Ureter (tissue), 1 donor: ENCODE results near the gene C12orf50. TPM values are rescaled to one million over a fixed set of nuclear protein-coding genes. Genes with fewer than 3 reads are reported as not detected.
"Not testable (repeated sequence)": the region's sequence is repeated elsewhere in the genome, so short reads cannot be mapped to it uniquely, and the experiment has no call there.

Source experiments
- DNase-seq: peaks from one replicate; pipeline ENCODE4 v3.0.0-alpha.2; 2020; ENCODE audit warnings: low spot score
- total RNA-seq: library from RNA; stranded (reverse); gene quantifications from one replicate; pipeline ENCODE4 v1.2.4, GENCODE V29; 2023
- donor health status: DM: yes; HTN: yes; CAD: no.

C12orf50 gene
- total RNA-seq, 1 donor from 2014 or later: 0.10 TPM

DNA sequence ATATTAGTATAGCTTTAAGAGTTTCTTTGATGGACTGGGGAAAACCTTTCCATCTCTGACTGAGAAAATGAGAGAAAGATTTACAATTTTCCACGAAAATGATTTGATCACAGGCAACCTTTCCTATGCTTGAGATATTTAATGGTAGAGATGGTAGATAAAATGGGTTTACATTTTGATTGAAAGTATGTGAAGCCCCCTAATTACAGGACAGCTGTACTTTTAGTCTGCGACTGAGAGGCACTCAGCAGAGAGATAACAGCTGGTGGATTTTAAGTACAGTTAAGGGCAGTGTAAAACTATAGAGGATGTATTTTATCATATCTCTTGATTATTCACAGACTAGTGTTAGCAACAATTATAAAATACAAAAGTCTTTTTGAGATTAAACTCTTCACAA, 40.7 kb downstream of the C12orf50 start:
- DNase-seq: no peak

DNA sequence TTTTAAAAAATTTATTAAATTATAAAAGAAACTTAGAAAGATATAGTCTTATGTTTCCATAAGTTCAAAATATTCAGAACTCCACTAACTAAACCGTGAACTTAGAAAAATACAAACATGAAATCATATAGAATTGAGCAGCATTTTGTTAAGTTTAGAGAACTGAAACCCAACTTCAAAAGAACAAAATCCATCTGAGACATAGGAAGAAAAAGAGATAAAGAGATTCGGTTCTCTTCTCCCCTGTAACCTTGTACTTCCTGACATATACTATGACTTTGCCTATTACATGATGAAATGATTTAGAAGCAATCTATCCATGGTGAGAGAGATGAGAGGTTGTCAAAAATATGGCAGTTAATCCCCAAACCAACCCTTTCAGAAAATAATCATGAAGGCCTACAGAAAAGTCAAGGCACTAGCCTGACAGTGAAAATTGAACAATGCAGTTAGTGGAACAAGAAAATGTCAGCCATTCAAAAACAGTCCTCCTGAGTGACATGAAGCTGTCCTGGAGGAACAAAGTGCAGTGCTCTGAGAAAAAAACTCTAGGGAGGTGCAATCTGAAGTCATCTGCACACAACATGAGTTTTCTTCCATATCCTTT, 44.0 kb downstream of the C12orf50 start:
- no peak for DNase-seq

DNA sequence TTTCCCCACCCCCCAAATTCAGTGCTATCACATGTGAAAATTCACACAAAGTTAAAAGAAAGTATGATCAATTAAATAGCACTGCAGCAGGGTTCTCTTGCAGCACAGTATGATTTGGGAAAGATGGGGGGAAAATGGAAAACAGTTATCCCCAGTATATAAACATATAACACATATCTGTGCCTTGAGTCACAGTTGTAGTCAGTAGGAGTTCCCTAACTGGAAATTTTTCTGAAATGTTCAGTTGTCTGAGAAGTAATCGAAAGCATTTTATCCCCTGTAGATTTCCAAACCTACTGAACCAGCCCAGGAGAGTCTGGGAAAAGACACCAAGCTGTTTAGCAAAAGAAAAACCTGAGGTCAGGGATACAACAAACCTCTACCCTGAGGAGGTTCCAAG, 47.0 kb downstream of the C12orf50 start:
- no peak for DNase-seq

DNA sequence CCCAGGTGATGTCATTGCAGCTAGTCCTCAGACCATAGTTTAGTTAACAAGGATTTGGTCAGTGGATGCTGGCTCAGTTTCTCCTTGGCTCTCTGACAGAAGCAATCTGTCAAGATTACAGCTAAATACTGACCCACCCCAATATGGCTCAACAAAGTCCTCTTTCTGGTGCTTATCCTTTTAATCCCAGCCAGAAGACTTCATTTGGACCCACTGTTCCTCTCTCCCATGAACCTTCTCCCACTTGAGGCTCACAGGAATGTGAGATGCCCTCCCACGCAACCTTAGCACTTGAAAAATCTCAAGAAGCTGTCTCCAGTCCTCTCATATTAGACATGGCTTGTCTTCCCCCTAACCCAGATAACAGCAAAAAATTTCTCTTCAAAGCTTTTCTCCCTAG, 47.7 kb downstream of the C12orf50 start:
- no peak for DNase-seq

DNA sequence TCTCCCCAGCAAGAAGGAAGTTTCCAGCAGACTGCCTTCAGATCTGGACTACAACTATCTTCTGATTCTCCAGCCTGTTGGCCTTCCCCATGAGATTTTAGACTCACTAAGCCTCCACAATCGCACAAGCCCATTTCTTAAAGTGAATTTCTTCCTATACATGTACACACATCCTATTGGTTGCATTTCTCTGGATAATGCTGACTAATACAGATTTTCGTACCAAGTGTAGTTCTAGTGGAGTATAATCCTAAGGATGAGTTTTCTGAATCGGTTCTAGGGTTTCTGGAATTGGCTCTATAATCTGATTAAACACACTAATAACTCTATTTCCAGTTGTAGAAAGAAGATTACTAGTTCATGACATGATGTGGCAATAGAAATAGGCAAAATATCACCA, 53.3 kb downstream of the C12orf50 start:
- no peak for DNase-seq

DNA sequence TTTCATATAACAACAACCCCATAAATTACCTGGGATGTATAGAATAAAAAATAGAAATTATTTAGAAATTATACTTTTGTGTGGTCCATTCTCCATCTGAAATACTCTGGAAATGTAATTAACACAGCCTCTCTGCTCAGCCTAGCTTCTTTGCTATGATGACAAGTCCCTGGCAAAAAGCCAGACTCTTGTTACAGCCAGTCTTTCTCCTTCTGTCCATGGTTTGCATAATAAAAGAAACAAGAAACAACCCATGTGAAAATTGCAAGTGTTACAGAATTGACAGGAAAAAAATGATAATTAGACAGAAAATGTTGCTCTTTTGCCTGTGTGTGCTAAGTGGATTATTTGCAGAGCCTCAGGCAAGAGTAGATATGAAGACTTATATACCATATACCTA, 61.3 kb downstream of the C12orf50 start:
- no peak for DNase-seq

DNA sequence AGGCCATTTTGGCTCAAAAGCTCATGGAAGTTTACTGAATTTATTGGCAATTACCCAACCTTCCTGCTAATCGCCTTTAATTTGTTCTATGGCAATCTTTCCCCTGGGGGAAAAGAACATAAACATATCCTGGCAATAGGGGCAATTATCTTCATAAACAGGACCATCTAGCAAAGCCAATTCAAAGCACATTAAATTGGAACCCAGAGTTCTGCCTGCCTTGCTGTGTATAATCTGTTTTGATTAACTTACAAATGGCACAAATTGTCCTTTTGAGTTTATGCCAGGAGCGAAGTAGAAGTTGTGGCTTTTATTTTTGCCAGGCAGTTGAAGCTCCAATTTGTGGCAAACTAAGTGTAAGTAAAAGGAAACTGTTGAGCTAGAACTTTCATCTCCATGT, 68.6 kb downstream of the C12orf50 start:
- DNase-seq: no peak

DNA sequence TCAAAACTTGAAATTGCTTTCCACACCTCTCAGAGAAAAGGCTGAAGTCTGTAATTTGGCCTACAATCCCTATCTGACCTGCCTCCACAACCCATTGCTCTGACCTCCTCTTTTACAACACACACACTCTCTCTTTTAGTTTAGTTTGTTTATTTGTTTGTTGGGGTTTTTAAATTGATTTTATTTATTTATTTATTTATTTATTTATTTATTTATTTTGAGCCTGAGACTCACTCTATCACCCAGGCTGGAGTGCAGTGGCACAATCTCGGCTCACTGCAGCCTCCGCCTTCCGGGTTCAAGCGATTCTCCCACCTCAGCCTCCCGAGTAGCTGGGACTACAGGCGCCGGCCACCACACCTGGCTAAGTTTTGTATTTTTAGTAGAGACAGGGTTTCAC, 75.2 kb downstream of the C12orf50 start:
- DNase-seq: not testable (repeated sequence)

DNA sequence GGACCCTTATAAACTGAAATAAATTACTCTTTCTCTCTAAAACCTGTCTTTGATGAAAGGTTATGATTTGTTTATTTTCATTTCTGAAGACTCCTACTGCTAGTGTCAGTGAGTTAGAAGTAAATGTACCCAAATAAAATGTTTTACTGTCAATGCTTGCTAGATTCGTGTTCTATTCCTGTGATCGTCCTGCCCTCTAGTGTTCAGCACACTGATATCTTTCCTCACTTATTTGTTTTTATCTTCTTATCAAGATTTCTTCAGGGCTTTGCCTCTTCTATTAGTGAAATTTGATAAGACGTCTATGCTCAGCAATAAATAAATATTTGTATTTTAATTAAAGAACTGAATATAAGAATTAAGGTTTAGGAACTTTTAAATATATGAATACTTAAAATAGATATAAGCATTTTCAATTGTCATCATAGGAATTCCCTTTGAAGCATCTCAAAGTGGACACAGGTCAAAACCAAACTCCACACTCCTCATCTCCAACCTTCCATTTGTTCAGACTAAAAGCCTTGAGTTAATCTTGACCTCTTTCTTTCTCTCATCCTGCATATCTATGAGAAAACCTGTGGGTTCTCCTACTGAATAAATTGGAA, 75.8 kb downstream of the C12orf50 start:
- no peak for DNase-seq

DNA sequence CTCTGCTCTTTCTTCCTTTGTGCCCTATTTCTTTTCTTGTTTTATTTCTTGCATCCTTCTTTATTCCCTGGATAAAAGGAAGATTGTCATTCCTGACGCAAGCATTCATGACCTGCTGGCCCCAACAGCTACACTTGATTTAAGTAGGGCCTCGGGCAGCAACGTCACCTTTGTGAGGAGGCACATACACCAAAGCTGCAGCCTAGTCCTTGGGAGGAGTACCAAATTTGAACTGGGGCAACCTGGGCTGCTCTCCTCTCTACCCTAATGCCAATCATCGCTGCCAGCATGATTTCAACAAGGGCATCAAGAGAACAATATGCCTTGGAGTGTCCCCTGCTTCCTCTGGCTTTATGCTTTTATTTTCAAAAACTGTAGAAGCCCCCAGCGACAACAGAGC, 76.4 kb downstream of the C12orf50 start:
- DNase-seq: no peak

DNA sequence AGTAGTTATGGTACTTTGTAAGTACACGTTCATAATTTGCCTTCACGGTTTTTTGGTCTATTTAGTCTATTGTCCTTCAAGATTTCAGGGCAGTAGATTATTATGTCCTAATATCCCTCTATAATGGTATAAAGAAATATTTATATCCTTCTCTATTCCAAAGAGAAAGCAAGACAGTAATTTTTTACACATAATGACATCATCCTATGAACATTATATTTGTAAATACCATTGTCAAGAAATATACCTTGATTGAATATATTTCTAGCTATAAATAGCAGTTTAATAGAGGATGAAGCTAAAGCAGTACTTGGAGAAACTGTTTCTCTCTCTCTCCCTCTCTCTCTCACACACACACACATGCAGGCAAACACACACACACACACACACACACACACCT, 77.0 kb downstream of the C12orf50 start:
- DNase-seq: no peak

DNA sequence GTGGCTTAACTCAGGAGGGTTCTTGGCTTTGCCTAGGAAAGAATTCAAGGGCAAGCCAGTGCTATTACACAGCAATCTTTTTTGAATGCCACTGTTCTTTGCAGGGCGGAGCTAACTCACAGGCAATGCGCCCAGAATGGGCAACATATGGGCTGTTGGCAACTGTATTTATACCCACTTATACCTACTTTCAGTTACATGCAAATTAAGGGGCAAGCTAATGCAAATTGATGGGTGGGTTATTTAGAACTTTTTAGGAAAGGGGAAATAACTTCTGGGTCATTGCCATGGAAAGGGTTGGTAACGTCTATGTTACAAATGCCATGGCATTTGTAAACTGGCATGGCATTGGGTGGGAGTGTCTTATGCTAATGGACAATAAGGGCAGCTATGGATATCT, 85.4 kb downstream of the C12orf50 start:
- DNase-seq: no peak

DNA sequence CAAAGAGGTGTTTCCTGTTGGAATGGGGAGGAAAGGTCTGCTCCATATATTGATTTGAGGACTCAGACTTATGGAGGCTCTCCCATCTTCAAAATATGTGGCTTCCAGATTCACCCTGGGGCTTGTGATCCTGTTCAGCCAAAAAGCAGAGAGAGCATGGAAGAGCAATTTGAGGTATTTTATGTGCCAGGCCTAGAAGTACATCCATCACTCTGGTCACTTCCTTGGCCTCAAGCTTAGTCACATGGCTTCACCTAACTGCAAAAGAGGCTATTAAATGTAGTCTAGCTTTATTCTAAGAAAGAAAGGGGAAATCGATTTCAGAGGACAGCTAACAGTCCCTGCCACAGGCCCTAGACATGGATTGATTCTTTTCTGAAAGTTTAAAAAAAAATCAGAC, 86.2 kb downstream of the C12orf50 start:
- no peak for DNase-seq

DNA sequence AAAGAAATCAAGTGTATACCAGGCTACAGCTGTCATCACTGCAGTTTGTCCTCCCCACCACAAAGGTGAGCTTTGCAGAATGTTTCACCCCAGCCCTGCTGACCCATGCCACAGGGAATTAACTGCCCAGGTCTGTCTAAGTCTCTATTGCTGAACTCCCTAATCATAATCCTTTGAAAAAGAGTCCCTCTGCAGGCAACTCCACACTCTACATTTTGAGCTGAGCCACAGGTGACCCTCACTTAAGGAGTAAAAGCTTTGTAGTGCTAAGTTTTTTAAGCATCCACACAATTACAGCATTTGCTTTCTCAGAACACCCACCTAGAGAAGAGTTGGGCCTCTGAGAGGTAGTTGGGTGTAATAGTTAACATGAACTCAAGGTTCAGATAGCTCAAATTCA, 90.0 kb downstream of the C12orf50 start:
- no peak for DNase-seq

DNA sequence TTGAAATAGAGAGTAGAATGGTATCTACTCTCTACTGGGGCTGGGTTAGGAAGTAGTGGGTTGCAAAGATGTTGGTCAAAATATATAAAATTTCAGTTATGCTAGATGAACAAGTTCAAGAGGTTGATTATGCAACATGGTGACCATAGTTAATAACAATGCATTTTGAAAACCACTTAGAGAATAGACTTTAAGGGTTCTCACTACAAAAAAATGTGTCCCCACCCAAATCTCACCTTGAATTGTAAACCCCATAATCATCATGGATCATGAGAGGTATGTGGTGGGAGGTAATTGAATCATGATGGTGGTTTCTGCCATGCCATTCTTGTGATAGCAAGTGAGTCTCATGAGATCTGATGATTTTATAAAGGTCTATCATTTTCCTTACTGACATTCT, 94.0 kb downstream of the C12orf50 start:
- no peak for DNase-seq

DNA sequence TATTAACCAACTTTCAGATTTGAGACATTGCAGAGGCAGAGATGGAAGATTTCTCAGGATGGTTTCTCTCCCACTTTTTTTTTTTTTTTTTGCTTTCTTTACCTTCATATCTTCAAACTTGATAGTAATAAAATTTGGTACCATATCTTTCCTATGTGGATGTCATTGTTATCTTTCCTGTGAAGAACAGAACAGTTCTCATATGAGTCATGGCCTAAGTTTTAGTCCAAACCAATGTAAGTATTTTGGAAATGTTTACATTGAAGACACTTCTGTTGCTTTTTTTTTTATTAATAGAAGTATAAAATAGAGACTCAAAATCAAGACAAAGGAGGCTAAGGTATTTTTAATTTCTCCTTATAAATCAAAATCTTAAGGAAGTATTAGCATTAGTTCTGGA, 95.2 kb downstream of the C12orf50 start:
- no peak for DNase-seq

DNA sequence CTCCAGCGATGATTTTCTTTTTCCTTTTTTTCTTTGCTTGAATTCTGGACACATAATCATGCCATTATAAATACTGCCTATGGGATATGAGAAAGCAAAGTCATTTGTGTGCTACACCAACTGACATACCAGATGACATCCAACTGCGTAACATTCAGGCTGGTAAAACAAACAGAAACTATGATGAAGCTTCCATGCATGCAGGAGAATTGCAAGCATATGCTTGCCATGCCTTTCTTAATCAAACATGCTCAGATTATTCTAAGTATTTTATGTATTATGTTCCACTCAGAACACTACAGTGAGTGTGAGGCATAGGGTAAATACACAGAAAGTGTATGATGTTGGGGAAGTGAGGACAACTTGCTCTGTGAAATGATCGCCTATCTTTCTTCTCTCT, 97.4 kb downstream of the C12orf50 start:
- no peak for DNase-seq

DNA sequence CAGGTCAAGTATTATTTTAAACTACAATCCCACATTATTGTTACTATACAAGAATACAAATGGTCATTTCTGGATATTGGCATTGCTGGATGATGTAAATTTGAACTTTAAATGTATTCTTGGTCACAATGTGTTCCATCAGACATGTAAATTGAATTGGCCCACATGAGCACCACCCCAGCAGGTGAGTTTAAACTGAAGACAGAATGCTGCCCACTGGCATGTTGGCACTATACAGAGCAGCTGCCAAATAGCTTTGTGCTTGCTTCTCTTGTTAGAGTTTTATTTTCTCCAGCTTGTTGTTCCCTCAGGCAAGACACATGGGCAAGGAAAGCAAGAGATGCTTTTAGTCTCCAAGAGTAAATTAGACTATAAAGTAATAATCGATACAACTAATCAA, 98.6 kb downstream of the C12orf50 start:
- no peak for DNase-seq

Other genes with a start within 250 kb of the C12orf50 start
- gene CEP290, start 112.7 kb upstream of the C12orf50 start, total RNA-seq: 24.3 TPM
- gene TMTC3, start 112.9 kb upstream of the C12orf50 start, total RNA-seq: 24.6 TPM